WTC11 (cell line): Measurements from ENCODE around the gene NR1D1.

Source experiments
- CTCF ChIP-seq: fragments of 200-600 bp; IDR thresholded peaks from 2 replicates; pipeline ENCODE4 v1.8.0; 2022; ENCODE audit warnings: antibody characterized with exemption
- E2F4 ChIP-seq: sonication (generic); formaldehyde crosslinking; IDR thresholded peaks from 2 replicates; pipeline ENCODE4 v1.8.1; 2022; ENCODE audit warnings: low read depth, mild to moderate bottlenecking, moderate library complexity, missing genetic modification reagents, borderline replicate concordance

- TF ChIP-seq CTCF, result no peak
- no peak for TF ChIP-seq E2F4 (CRISPR knock-in tag)
Observed at GRCh38 chr17:40129498-40129897, 29.1 kb upstream of the NR1D1 start.
